DMS 273 treated with DMSO at 0.1 percent for 48 hours (cell line): ENCODE measurements around the gene KREMEN1.

Experiments used
- DNase-seq: peaks from one replicate; lab custom pipeline; 2025; lab: John Stamatoyannopoulos, UW

KREMEN1 gene

DNA sequence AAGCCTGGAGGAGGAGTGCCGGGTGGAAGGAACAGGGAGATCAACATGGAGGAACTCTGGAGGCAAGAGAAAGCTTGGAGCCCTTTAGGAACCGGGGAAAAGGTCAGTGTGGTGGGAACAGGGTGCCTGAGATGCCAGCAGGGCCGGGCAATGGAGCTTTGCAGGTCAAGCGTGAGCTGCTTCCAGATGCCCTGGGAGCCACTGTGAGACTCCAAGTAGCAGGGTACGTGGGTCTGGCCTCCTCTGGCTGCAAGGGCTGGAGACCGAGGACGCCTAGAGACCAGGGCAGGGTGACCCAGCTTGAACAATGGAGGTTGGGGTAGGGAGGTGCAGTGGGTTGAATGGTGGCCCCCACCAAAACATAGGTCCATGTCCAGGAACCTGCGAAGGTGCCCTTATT lies 117.2 kb downstream of the KREMEN1 start:
- DNase-seq, result no peak

DNA sequence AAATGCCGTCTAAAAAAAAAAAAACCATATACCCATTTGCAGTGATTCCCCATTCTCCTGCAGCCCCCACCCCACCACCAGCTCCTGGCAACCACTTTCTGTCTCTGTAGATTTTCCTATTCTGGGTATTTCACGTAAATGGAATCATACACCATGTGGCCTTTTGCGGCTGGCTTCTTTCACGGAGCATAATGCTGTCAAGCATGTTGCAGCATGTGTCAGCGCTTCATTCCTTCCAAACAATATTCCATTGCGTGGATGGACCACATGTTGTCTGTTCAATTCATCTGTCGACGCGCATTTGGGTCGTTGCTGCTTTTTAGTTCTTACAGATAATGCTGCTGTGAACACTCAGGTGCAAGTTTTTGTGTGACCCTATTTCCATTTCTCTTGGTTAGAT lies 118.1 kb downstream of the KREMEN1 start:
- no peak for DNase-seq

DNA sequence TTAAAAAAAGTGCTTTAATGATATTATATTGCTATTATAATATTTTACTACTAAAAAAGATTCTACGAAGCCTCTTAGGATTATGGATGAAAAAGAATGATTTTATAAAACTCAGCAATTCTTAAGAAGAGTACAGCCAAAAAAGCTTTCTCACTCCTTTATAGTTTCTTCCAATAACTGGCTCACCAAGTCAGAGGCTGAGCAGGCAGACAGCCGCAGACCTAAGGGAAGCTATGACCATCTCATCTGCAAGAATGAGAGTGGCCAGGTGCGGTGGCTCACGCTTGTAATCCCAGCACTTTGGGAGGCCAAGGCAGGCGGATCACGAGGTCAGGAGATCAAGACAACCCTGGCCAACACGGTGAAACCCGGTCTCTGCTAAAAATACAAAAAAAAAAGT lies 120.2 kb downstream of the KREMEN1 start:
- DNase-seq, result no peak

DNA sequence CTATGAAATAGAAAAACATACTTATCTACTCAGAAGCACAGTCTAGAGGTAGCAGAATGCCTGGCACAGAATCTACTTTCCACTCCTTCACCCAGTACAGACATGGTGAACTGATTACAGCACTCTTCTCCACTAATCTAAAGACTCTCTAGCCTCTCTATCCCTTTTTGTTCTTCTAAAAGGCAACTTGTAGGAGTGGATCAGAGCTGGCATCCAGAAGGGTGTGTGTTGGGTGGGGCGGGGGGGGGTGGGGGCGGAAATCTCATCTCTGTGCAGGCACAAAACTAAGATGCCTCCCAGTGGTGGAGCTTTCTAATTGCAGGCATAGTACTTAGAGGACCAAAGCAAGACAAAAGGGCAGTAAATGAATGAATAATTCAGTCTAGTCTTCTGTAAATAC lies 121.3 kb downstream of the KREMEN1 start:
- DNase-seq, result no peak

DNA sequence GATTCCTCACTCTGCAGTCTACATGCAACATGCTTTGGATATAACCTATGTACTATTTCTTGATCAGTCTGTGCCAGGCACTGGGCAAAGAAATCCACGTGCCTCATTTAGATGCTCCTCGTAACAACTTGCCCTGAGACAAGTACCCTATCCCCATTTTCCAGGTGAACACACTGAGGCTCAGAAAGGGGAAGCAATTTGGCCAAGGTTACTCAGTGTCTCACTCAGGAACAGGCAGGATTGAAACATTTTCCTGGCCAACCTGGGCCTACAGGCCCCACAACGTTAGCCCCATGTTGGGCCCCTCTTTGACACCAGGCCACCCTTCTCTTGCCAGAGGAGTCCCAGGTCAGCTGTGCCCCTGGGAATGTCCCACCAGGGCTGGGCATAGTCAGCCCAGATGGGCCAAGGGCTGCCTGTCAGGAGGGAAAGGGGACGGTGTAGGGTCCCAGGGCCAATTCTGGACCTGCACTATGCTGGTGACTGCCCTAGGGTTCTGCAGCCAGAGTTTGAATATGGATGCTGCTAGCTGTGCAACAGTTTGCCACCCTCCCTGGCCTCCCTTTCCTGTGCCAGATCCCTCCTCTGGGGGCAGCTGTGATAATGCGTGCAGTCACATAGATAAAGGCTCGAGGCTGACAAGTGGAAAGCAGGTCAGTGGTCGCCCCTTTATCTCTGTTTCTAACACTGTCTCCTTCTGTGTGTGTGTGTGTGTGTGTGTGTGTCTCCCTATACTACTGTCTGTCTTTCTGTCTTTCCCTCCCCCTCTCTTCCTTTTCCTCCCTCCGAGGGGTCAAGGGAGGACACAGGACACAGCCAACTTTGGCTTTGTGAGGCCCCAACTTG lies 122.5 kb downstream of the KREMEN1 start:
- DNase-seq, result no peak

DNA sequence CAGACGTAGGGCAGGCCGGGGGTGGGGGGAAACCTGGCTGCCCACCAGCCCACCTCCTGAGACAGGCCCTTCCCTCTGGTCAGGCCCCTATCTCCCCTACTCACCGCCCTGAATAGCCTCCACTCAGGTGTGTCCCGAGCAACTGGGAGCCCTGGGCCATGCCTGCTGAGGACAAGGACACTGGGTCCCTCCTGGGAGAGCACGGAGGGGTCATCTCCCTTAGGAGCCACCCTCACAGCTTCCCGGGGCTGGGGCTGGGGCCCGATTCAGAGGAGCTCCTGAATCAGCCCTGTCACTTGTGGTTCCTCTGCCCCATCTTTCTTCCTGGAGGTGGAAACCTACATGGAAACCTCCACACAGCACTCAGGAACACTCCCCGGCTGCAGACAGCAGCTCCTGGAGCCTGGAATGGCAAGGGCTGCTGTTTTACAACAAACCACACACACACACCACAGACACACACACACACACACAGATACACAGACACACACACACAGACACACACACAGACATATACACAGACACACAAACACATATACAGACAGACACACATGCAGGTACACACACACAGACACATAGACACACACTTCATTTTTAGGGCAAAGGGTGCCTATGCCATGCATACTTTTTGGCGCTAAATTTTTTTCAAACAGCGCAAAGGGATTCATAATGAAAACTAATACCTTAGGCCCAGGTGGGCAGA lies 123.3 kb downstream of the KREMEN1 start:
- DNase-seq, result no peak

DNA sequence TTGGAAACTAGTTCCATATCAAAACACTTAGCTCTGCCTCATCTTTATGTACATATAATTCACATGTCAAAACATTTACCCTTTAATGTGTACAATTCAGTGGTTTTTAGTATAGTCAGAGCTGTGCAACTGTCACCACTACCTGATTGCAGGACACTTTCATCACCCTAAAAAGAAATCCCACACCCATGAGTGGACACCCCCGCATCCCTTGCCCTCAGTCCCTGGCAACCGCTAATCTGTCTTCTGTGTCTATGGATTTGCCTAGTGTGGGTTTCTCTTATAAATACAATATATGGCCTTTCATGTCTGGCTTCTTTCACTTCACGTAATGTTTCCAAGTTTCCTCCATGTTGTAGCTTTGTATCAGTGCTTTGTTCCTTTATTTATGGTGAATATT lies 124.3 kb downstream of the KREMEN1 start:
- DNase-seq, result no peak

DNA sequence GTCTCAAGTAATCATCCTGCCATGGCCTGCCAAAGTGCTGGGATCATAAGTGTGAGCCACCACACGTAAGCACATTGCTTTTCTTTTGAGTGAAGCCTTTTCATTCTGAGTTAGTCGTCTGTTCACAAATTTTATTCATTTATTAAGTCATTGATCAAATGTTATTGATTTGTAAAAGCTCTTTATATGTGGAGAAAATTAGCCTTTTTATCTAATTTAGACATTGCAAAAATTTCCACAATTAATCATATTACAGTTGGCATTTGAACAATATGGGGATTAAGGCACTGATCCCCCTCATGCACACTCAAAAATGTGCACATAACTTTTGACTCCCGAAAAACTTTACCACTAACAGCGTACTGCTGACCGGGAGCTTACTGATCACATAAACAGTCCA lies 125.4 kb downstream of the KREMEN1 start:
- no peak for DNase-seq

DNA sequence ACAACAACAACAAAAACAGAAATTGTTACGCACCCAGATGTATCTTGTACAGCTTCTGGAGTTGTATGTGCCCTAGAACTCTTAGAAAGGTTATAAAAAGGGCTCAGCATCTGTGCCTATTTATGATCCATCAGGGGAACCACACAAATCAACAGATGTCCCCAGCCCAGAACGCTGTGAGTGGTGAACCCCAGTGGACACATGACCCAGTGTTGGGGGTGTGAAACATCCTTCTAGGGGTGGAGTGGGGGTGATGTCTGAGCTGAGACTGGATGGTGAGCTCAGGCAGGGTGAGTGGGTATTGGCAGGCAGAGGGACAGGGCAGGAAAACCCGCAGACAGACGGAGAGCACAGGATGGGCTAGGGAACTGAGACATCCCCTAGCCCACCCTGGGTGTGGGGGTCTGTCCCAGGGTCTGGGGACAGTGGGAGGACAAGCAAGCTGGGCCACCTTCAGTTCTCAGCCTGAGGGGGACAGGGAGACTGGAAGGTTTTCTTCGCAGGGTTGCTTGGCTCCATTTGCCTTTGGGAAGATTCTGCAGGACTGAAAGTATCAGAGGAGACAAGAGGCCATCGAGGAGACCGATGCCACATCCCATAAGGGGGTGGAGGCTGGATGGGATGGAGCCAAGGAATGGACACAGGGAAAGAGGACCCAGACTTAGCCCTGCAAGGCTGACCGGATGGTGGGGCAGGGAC lies 127.0 kb downstream of the KREMEN1 start:
- DNase-seq, result no peak

DNA sequence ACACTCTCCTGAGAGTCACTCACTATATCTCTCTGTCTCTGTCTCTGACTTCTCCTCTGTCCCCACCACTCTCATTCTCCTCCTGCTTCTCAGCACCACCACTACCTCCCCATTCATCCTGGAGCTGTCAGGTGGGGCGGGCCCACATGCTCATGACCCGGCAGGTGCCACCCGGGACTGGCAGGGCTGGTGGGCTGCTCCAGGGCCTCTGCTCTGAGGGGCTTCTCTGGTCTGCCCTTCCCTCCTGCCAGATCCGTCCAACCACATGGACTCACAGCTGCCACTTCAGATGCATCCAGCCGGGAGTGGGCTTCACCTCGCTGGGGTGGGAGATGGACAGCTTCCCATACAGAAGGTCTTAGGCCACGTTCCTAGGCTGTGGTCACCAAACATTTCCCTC lies 128.1 kb downstream of the KREMEN1 start:
- no peak for DNase-seq

DNA sequence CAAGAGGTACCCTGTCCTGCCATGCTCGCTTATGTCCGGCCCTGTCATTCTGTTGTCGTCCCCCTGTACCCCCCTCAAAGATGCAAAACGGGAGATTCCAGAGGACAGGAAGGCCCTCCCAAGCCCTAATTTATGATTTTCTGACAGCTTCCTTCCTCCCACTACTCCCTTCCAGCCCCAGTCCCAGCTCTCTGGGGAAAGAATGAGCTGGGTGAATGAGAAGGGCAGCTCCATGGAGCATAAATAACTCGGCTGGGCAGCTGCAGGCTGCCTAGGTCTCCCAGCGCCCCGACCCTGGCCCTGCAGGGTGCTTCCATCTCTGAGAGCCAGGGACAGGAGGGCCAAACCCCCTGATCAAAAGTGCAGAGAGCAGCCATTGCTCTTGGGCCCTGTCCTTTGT lies 128.9 kb downstream of the KREMEN1 start:
- no peak for DNase-seq

DNA sequence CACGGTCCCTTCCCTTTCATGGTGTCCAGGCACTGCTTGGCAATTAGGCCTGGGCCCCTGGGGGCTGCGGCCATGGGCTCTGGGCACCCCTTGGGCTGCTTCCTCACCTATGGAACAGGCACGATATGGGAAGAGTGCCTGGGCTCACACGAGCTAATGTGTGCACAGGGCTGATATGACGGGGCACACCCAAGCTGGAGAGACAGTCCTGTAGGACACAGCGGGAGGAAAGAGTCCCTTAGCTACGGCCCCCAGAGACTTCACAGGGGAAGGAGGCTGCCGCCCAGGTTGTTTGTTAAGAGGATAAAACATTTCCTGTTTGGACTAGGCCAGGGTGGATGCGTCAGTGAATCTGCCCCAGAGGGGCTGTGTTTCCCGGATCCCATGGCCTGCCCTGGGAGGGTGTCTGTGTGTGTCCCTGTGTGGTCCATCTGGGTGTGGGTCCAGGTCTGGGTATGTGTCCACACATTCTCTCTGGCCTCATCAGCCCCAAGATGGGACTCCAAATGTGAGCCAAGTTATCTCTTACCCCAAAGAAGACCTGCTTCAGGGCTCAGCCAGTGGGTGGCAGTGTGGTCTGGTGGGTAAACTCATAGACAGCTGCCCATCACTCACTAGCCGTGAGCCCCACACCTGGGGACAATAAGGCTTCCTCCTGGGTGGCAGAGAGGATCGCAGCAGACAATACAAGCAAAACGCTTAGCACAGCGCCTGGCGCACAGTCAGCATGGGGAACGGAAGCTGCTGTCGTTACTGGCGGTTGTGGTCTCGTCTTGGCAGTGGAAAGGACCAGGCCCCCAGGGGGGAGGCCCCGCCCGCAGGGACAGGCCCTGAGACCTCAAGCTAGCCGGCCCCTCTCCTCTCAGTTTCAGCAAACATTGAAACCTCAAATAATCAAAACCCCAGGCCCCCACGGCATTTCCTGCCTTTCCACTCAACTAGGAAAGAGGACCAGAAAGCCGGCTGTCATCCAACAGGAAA lies 129.7 kb downstream of the KREMEN1 start:
- DNase-seq, result no peak

DNA sequence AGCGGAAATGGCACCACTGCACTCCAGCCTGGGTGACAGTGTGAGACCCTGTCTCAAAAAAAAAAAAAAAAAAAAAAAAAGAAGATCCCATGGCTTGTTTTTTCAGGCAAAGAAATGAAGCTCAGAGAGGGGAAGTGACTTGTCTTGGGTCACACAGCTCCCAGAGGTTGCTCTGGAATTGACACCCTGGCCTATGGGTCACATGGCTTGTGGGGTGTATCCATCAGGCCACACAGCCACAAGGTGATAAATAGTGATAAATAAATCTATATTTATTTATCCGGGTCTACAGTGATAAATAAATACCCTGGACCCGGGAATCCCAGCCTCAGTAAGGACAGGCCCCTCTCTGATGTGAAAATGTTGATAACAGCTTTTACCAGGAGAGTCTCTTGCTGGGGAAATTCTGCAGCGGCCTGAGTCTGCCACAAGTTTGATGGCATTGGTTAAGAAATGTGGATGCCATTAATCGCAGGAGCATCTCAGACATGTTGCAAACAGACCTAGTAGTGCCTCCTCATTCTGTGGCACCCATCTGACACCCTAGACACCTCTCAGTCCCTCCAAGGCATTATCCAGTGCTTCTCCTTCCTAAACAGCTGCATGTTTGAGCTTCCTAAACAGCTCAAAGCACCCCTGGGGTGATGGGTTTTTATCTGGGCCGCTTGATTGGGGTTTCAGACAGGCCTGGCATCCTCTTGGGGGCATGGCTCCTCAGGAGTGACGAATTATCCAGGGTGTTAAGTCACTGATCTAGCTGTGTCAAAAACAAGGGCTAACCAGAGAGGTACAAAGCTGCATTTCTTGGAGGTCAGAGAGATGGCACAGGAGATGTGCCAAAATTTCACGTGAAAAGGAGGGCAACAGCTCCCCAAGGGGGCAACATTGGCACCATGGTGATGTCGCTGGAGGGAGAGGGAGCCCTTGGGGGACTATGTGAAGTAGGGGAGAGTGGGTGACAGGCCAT lies 130.9 kb downstream of the KREMEN1 start:
- DNase-seq, result no peak

DNA sequence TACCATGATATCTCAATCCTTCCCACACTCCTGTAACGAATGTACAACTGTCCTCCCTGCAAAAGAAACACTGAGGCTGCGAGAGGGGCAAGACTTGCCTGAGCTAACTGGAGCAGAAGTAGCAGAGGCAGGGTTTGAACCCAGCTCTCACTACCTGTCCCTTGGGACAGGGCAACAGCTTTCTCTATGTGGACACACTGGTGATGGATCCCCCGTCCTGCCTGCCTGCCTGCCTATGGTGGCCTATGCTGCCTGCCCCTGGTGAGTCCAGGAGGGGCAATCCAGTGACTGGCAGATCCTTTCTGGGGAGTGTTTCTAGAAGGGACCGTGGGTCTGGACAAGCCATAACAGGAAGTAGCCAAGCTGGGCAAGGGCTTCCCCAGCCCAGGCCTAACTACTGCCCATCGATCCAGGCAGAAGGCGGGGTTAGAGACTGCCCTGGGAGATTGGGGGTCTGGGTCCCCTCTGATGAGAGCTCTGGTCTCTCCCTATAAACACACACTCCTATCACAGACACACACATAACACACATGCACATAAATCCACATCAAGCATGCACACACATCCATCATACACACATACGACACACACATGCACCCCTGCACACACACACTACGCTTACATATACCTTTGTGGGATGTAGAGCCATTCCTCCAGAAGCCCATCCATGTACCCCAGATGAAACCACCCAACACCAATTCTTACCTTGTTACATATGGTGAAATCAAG lies 131.8 kb downstream of the KREMEN1 start:
- DNase-seq, result no peak

DNA sequence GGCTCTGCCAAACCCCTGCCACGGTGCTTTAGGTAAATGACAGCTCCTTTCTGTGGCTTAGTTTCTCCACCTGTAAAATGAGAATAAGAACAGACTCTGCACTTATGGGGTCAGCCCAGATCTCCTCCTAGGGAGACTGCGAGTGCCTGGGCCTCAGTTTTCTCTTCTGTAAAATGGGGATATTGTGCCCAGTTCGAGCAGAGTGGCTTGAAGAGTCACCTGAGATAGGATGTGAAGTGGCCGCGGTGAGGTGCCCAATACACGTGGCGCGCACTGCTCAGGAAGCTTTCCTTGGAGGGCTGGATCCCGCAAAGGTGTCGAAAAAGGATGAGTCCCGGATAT lies 132.4 kb downstream of the KREMEN1 start:
- no peak for DNase-seq

DNA sequence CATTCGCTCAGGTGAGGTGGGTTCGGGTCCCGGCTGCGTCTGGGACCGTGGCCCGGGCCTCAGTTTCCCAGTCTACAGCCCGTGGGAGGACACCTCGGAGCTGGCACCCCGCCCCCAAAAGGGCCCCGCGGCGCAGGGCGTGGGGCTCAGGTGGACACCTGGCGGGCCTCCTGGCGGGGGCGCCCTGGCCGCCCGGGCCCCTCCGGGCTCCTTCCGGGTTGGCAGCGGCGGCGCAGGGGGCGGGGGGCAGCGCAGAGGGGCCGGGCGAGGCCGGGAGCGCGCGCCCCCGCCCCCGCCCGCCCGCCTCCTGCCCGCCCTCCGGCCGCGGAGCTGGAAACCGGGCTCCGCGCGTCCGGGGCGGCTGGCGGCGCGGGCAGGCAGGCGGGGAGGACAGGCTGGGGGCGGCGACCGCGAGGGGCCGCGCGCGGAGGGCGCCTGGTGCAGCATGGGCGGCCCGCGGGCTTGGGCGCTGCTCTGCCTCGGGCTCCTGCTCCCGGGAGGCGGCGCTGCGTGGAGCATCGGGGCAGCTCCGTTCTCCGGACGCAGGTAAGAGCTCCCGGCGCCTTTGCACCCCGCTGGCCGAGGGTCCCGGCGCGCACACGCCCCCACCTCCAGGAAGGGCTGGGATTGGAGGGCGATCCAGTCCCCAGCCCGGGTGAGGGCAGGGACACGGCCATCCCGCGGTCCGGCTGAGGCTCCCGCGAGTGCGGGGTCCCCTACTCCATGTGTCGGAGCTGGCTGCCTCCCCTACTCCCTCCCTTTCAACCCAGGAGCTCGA lies 132.9 kb downstream of the KREMEN1 start, which contains the start of gene EMID1:
Gene EMID1 (plus strand): TSS at position 303 of the 778 bp plus-strand sequence. CDS start 143 bp downstream, at position 446.
- DNase-seq, result no peak

DNA sequence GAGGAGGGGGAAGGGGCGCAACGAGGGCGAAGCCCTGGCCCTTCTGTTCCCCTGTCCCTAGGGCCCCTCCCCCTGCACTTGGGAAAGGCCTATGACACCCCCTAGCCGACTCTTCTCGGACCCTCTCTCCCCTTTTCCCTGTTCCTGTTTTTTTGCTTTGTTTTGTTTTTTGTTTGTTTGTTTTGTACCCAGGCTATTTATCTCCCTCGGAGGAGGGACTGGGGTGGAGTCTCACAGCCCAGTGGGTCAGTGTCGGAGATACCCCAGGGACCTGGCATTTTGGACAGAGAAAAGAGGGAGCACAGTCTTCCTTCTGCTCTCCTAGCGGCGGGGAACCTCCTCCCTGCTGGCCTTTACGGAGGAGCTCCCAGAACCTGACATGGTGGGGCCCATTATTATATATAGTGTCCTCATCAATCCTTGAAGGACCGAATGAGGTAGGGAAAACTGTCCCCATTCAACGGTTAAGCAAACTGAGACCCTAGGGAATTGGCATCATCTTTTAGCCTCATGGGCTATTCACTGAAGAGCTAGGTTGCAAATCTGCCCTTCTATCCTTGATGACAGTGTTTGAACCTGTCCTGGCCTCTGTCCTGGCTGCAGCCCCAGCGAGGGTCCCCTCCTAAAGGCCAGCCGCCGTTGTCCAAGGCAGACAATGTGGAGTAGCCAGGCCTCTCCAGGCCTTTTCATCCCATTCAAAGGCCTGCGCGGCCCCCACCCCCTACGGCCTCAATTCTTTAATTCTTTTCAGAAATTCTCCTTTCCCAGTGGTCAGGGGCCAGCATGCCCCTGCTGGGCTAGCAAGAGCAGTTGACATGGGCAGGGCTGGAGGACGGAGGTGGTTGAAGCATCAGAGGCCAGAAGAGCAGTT lies 133.8 kb downstream of the KREMEN1 start:
- DNase-seq, result no peak

DNA sequence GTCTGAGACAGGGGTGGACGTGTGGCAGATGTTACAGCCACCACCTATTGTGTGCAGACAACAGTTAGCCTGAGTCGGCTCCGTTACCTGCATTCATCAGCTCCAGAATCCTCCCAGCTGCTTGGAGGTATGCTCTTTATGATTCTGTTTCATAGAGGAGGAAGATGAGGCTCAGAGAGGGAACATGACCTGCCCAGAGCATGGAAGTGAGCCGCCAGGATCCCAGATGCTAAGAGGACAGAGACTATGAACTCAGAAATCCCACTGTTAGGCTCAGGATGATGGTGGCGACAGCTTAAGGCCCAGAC lies 134.4 kb downstream of the KREMEN1 start:
- DNase-seq, result no peak
